Measurements from ENCODE around the gene REPS2.

DNA sequence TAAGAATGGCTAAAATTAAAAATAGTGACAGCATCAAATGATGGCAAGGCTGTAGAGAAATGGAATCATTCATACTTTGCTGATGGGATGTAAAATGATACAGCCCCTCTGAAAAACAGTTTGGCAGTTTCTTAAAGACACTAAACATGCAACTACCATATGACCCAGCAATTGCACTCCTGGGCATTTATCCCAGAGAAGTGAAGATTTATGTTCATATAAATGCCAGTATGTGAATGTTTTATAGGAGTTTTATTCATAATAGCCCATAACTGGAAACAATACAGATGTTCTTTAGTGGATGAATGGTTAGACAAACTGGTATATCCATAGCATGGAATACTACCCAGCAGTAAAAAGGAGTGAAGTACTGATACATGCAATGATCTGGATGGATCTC is 43.3 kb downstream of the REPS2 start:
- TF ChIP-seq CTCF (IDR thresholded peaks at IDR 0.05) (no peak), POLR2A (IDR thresholded peaks at IDR 0.05) (no peak)
